Measurements from ENCODE around the gene UNC119. TPM values are rescaled to one million over a fixed set of nuclear protein-coding genes. Genes with fewer than 3 reads are reported as not detected.

Gene UNC119
- polyA plus RNA-seq, 2 of the 4 experiments (the other 2 are of a cell fraction) = 27.8 to 50.5 TPM

DNA sequence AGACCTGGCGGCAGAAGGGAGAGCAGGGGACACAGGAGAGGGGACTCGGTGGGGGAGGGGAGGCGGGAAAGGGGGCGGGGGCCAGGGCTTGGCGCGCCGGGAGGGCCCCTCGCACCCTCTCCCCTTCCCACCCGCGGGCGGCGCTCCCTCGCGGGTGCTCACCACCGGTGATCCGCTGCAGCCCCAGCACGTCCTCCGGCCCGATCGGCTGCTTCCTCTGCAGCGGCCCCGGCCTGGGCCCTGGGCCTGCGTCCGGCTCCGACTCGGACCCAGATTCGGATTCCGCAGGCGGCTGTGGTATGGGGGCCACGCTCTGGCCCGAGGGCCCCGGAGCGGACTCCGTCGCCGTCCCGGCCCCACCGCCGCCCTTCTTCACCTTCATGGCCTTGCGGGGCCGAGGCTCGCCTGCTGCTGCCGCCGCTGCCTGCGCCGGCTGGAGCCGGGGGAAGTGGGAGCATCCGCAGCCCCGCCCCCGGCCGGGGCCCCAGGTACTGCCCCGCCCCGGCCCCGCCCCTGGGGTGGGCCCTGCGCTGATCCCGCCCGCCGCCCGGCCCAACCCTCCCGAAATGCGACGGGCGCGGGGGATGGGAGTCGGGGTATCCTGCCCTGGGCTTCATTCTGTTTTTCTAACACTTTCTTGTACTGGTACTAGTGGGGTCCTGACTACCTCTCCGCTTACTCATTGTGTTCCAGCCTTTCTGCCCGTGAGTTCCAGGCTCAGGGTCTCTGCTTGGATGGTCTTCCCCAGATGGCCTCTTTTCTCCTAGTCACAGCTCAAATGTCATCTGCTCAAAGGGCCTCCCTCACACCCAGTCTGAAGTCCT lies at the start of gene UNC119 (continued):
- TF ChIP-seq ELK1 (IDR thresholded peaks at IDR 0.05; ENCODE audit: low read depth, low read length) = no peak
- TF ChIP-seq NR3C1 (IDR thresholded peaks at IDR 0.05) = no peak
- no peak for TF ChIP-seq TP53 (CRISPR knock-in tag; IDR thresholded peaks at IDR 0.05)
- no peak for TF ChIP-seq CTCF (IDR thresholded peaks at IDR 0.05)
- TF ChIP-seq, protein P1, sequence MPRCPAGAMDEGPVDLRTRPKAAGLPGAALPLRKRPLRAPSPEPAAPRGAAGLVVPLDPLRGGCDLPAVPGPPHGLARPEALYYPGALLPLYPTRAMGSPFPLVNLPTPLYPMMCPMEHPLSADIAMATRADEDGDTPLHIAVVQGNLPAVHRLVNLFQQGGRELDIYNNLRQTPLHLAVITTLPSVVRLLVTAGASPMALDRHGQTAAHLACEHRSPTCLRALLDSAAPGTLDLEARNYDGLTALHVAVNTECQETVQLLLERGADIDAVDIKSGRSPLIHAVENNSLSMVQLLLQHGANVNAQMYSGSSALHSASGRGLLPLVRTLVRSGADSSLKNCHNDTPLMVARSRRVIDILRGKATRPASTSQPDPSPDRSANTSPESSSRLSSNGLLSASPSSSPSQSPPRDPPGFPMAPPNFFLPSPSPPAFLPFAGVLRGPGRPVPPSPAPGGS (IDR thresholded peaks at IDR 0.05) = peak; percentile 65; the same call in 1 of the 3 replicates
- no peak for TF ChIP-seq HOXB13 (CRISPR knock-in tag; IDR thresholded peaks at IDR 0.05; ENCODE audit: low read depth)
- TF ChIP-seq RAD21 (conservative IDR thresholded peaks at IDR 0.05 in 1 of 2, IDR thresholded peaks at IDR 0.05 in 1 of 2) = no peak
- TF ChIP-seq, protein P2, sequence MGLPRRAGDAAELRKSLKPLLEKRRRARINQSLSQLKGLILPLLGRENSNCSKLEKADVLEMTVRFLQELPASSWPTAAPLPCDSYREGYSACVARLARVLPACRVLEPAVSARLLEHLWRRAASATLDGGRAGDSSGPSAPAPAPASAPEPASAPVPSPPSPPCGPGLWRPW (IDR thresholded peaks at IDR 0.05) = no peak
- no peak for TF ChIP-seq BHLHE40 (IDR thresholded peaks at IDR 0.05; ENCODE audit: low read depth, low read length)
- no peak for TF ChIP-seq CHD2 (IDR thresholded peaks at IDR 0.05; ENCODE audit: low read length, partially characterized antibody)
- no peak for TF ChIP-seq HEYL (CRISPR knock-in tag; IDR thresholded peaks at IDR 0.05)
- TF ChIP-seq HDAC2 (IDR thresholded peaks at IDR 0.05) = no peak
- no peak for TF ChIP-seq USF2 (IDR thresholded peaks at IDR 0.05)

DNA sequence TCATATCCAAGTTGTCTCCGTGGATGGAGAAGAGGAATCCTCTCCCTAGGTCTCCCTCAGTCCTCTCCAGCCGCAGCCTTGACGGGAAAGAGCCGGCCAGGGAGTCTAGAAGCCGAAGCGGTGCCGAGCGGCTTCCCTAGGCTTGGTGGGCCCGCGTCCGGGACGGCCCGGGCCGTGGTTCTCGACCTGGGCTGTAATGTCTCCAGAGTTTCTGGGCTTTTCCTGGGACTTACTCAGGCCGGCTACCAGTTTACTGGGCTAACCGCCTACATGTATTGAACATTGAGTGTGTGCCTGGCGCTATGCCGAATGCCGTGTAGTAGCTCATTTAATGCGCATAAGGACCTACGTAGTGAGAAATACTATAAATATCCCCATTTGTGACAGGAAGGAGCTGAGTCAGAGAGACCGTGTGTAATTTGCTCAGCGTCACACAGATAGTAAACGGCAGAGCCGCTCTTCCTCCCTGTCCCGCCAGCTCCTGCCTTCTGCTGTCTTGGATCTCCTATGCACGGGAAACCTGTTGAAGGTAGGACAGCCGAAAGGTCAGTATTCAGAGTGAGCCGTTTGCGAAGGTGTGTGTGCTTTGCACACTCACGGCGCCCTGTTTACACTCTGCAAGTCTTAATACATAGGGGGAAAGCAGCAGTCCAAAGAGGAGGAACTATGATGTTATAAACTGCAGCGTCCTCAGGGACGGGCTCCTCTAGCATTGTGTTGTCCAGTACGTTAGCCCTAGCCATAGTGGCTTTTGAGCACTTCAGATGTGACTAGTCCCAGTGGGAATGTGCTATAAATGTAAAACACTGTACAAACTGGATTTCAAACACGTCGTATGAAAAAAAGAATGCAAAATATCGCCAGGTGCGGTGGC lies 47.1 kb upstream of the UNC119 start:
- Histone ChIP-seq H3K4me2 (peak overlapping the region; percentile 78), H3K4me3 (peak overlapping the region; percentile 79), H3K9me3 (no peaks in the 10 kb centered on the region), H3K4me1 (peaks cover 17% of the 10 kb centered on the region), H3K27ac (peak overlapping the region; percentile 55 to 88)
- FAIRE-seq (no peak), DNase-seq (ENCODE audit: low read depth in 1 of 2, low spot score in 1 of 2) (peak; percentile 72 to 83), ATAC-seq (peak; percentile 79 to 83)
- 12% methylated on average over 40 of the region's 40 CpGs for WGBS (ENCODE audit: missing lambda C conversion rate)
- CTCF ChIA-PET = interaction anchor here (0.7 to 3.1 kb wide), 5 partner anchors 8 to 141 kb away, joined by 3 to 20 read pairs (median 3); partner anchors contain the start of gene BLTP2
- POLR2A ChIA-PET = interaction anchor here (0.9 to 1.1 kb wide), 4 partner anchors 12 to 120 kb away, joined by 3 to 4 read pairs (median 4); partner anchors contain the start of genes BLTP2, PIGS and RPL23A
- TF ChIP-seq, protein P3, sequence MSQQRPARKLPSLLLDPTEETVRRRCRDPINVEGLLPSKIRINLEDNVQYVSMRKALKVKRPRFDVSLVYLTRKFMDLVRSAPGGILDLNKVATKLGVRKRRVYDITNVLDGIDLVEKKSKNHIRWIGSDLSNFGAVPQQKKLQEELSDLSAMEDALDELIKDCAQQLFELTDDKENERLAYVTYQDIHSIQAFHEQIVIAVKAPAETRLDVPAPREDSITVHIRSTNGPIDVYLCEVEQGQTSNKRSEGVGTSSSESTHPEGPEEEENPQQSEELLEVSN (IDR thresholded peaks at IDR 0.05; ENCODE audit: borderline replicate concordance, low read depth) = no peak
- TF ChIP-seq KDM1A (IDR thresholded peaks at IDR 0.05; ENCODE audit: low read depth) = no peak
- TF ChIP-seq HOXA7 (CRISPR knock-in tag; IDR thresholded peaks at IDR 0.05) = no peak
- TF ChIP-seq, protein P1 (IDR thresholded peaks at IDR 0.05) = no peak
- TF ChIP-seq HOXB5 (CRISPR knock-in tag; IDR thresholded peaks at IDR 0.05) = no peak
- no peak for TF ChIP-seq ELK1 (IDR thresholded peaks at IDR 0.05; ENCODE audit: low read depth, low read length)
- TF ChIP-seq TP53 (CRISPR knock-in tag; IDR thresholded peaks at IDR 0.05) = 0 out of 2 replicates have a peak, but pooled peaks have one; percentile 25
- peak in 1 of 2 experiments; percentile 39; a peak in 1 of 5 replicates for TF ChIP-seq JUN (IDR thresholded peaks at IDR 0.05)
- TF ChIP-seq CTCF (IDR thresholded peaks at IDR 0.05) = no peak
- no peak for TF ChIP-seq FOSL2 (IDR thresholded peaks at IDR 0.05)
- TF ChIP-seq FOSL2 (CRISPR knock-in tag; IDR thresholded peaks at IDR 0.05) = peak; percentile 47
- TF ChIP-seq POLR2AphosphoS2 (conservative IDR thresholded peaks at IDR 0.05; ENCODE audit: low read length) = no peak
- no peak for TF ChIP-seq PHF8 (IDR thresholded peaks at IDR 0.05; ENCODE audit: borderline replicate concordance, low read depth)
